GM19455 (cell line): ENCODE results near the gene CA4.

ENCODE experiments used
- ATAC-seq: cut with Tn5 transposase; IDR thresholded peaks from one replicate; pipeline ENCODE4 v1.9.1; 2021; ENCODE audit not compliant: unreplicated experiment

The CA4 gene

DNA sequence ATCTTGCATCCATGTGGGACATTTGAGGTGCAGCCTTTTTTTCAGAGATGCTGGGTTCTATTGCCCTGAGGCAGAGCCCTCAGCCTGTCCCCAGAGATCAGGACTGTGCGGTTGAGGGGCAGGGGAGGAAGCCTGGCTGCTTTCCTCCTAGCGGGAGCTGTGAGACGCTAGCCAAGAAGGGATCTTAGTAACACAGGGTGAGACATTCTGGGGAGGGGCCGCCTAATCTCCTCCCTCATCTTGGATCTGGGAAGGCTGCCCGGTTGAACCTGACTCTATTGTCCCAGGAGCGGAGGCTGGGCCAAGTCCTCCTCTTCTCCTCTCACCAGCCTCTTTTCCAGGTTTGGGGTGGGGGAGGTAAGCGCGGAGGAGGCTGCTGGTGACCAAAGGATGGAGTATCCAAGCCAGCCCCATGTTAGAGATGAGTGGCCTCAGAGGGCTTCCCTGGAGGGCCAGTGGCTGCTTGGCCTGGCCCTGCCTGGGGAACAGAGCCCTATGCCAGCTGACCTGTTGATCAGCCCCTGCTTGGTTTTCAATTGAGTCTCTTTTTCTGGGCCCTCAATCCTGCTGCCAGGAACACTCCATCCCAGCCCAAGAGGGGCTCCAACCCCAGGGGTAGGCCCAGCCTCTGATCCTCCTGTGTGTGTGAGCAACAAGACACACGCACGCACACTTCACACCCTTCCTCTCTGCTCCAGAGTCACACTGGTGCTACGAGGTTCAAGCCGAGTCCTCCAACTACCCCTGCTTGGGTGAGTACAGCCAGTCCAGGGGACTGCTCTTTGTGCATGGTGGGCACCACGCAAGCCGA, 5.0 kb downstream of the CA4 start:
- no peak for ATAC-seq

- no peak for ATAC-seq
Observed at GRCh38 chr17:60155427-60155814, 5.6 kb downstream of the CA4 start.

DNA sequence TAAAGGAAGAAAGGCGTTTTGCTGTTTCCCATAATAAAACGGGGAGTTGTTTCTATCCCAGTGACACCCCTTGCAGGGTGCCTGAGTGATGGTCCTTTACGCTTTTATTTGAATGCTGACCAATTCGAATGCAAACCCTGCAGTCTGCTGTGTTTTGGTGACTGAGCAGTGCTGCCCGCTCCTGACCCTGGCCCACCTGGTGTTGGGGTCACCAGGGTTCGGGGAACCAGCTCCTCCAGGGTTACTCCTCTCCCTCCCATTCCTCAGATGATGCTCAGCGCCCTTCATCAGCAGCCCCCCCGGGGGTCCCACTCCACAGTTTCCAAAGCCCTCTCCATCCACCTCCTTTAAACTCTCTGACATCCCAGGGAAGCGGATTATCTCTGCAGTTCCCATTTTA, 6.0 kb downstream of the CA4 start:
- no peak for ATAC-seq

DNA sequence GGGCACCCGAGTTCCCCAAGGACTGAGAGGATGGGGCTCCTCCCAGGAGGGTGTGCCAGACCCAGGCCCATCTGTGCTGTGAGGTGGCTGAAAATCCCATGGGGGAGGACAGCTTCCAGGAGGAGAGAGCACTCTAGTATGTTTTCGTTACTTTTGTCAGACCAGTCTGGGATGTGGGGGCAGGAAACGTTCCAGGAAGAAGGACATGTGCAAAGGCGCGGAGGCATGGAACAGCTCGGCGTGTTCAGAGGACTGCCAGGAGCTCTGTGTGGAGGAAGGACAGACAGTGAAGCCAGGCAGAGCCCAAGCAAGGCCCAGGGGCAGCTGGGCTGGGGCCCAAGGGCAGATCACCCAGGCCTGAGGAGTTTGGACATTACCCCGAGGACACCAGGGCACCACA, 7.0 kb downstream of the CA4 start:
- no peak for ATAC-seq

DNA sequence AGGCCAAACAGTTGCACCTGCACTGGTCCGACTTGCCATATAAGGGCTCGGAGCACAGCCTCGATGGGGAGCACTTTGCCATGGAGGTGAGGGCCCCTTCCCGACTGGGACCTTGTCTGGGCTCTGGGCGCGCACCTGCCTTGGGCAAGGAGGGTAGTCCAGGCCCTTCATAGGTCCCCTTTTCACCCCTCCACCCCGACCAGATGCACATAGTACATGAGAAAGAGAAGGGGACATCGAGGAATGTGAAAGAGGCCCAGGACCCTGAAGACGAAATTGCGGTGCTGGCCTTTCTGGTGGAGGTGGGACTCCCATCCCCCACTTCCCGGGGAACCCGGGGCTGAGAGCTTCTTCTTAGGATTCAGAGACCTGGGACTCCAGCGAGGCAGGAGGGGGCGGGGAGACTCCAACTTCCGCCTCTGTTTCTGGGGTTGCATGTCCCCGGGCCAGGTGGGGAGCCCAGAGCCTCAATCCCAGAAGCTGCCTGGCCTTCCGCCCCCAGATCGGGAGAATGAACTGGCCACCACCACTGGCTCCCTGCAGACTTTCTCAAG, 7.8 kb downstream of the CA4 start:
- no peak for ATAC-seq

DNA sequence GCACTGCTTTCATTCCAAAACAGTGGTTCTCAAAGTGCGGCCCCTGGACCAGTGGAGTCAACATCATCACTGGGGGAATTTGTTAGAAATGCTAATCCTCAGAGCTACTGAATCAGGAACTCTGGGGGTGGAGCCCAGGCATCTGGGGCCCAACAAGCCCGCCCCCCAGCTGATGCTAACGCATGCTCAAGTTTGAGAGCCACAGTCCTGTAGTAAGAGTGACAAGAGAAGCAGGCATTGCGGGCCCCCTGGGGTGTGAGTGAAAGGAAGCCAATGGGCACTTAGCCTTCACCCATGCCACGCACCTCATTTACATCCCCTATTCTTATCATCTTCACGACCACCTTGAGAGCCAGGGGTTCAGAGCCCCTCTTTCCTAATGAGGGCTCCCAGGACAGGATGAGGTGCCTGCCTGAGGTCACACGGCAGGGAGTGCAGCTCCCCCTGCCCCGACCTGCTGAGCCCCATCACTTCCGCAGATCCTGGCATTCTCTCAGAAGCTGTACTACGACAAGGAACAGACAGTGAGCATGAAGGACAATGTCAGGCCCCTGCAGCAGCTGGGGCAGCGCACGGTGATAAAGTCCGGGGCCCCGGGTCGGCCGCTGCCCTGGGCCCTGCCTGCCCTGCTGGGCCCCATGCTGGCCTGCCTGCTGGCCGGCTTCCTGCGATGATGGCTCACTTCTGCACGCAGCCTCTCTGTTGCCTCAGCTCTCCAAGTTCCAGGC, 9.1 kb downstream of the CA4 start:
- ATAC-seq = no peak

DNA sequence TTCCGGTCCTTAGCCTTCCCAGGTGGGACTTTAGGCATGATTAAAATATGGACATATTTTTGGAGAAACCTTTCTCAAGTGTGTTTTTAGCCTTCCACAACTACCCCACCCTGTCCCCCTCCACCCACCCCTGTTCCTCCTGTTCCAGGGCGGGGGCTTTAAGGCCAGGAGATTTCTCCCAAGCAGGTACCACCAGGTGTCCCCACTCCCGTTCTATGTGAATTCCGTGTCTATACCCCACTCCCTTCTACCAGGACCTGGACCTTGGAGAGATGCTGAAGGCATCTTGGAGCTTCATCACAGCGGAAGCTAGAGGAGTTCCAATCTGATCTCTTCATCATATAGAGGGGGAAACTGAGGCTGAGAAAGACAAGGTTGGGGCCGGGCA, 9.7 kb downstream of the CA4 start:
- ATAC-seq = no peak

- no peak for ATAC-seq
Observed at GRCh38 chr17:60160829-60161501, 11.2 kb downstream of the CA4 start.

DNA sequence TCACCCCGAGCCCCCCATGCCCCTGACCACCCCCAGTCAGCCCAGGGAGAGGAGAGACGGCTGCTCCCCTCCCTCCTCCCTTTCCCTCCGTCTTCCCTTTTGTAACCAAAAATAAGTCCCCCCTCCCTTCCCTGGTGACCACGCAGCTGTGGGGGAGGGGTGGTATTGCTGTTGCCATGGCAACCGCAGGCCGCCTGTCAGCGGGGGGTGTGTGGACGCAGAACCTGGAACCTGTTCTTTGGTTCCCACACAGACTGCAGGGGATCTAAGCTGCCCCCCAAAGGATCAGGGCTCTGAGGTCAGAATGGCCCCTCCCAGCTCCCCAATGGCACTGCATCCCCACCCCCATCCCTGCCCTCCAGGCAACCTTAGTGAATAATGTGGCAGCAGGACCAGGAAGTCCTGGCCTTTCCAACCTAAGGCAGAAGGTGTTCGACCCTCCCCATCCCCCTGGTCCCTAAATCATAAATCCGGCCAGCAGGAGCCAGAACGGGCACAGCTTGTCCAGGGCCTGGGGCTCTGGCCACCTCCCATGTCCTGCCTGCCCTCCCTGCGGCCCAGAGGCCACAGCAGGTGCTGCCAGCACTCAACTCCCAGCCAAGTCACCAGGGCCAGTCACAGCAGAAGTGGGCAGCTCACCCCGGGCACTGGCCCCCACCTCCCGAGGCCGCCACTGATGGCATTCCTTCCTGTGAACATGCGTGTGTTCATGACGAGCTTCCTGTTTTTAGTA, 12.0 kb downstream of the CA4 start:
- no peak for ATAC-seq

- ATAC-seq = no peak
Observed at GRCh38 chr17:60163108-60163784, 13.5 kb downstream of the CA4 start.

DNA sequence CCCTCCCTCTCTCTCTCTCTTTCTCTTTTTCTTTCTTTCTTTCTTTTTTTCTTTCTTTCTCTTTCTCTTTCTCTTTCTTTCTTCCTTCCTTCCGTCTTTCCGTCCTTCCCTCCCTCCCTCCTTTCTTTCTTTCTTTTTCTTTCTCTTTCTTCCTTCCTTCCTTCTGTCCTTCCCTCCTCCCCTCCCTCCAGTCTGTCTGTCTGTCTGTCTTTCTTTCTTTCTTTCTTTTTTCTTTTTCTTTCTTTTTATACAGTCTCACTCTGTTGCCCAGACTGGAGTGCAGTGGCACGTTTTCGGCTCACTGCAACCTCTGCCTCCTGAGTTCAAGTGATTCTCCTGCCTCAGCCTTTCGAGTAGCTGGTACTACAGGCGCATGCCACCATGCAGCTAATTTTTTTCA, 14.4 kb downstream of the CA4 start:
- no peak for ATAC-seq

DNA sequence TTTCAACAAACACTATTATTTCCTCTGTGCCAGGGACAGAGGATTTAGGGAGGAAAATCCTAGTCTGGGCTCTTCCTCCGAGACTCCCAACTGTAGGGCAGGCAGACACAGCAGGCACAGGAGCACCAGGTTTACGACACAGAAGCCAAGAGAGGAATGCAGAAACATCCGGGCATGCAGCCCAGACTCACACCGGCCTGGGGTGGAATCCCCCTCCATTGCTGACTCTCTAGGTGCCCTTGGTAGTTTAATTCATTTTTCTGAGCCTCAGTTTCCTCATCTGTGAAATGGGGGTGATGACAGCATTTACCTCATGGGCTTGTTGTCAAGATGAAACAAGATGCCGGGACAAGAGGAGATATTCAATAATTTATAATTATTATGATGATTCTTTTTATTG, 14.9 kb downstream of the CA4 start:
- no peak for ATAC-seq

DNA sequence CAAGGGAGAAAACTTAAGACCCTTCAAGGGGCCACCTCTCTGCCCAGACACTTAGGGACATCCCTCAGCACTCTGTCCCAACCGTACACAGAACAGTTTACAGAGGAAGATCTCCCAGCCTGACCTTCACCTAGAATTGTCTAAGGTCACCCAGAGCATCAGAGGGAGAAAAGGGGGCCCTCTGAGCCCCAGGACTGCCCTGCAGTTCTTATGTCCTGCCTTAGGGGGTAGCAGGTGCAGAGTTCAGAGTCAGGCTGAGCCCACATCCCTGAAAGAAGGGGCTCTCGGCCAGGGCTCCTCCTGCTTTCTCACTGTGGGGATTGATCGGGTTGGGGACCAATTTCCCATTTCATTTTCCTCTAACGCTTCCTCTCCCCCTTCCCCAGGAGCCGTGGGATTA, 15.4 kb downstream of the CA4 start:
- no peak for ATAC-seq

GRCh38 chr17:60165971-60166370, 16.2 kb downstream of the CA4 start:
- no peak for ATAC-seq

DNA sequence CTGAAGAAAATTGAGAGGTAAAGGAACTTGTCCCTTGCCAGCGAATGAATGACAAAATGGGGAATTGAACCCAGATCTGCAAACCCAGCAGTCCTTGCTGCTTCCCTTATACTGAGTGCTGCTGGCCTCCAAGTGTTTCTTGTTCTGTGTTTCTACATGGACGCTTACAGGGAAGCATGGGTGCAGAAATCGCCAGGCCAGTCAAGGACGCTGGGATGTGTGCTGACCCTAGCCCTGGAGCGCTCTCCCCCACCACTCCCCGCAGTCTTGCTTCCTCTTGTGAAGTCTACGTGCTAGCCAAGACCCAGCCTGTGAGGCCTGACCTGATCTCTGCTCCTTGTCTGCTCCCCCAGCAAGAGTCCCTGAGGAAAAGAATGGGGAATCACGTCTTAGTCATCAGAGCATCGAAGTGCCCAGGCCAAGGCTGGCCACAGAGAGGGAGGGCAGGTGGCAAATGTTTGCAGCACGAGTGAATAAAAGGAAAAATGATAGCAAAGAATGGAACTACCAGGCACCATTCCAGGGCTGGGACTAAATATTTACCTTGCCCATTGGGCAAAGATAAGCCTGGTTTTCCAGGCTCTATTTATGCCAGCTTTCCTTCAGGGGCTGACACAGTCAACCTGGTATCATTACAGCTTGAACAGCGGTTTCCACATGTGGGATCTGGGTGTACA, 17.4 kb downstream of the CA4 start:
- ATAC-seq = no peak

DNA sequence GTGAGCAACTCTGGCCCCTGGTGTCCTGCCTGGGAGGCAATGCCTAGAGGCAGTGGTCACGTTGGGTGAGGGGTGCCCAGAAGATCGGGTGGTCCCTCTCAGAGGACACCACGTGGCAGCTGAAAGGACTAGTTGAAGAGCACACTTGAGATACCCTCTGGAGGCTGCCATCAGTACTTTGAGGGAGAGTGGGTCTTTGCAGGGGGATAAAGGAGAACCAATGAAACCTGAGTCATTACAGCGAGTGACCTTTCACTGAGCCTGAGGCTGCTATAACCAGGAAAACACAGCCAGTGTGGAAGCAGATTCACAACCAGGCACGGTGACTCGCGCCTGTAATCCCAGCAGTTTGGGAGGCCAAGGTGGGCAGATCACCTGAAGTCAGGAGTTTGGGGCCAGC, 18.9 kb downstream of the CA4 start:
- ATAC-seq = no peak

GRCh38 chr17:60169921-60170817, 20.4 kb downstream of the CA4 start:
- ATAC-seq = no peak

DNA sequence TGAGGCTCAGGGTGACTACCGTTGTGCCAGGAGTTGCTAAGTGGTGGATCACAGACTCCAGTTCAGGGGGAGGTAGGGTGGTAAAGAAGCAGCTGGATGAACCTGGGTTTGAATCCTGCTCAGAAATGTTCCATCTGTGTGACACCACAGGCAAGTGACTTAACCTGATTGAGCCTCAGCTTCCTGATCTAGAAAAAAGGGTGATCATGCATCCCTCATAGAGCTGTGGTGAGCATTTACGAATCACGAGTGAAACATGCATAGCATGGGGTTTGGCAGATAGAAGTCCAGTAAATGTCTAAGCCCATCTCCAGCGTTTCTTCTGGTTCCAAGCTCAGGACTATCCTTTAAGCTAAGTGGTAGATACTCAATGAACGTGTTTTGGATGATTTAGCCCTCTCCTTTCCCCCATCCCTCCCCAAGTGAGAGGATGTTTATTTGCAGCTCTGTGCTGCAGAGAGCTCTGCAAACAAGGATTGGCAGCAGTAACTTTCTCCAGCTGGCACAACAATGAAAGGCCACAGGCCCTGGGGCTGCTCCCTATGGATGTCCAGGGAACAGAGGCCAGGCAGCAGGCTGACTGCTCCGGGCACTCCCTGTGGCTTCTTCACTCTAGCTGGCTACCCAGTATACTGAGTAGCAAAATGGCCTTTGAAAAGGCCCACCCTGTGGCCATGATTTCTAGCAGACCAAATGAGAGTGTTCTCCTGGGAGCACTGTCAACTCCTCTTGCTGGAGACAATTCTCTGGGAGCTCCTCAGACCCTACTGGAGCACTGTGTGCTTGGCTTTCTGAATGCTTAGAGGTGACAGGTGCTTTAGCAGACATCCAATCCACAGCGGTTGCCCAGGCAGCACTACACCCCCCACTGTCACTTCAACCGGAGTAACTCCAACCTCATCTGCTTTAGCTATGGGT, 21.3 kb downstream of the CA4 start:
- ATAC-seq = no peak
